GM21786 (cell line): ENCODE data around the gene SIGLEC15.
"Not testable (repeated sequence)": the region's sequence is repeated elsewhere in the genome, so short reads cannot be mapped to it uniquely, and the experiment has no call there.

Experiments
- ATAC-seq: cut with Tn5 transposase; IDR thresholded peaks from one replicate; pipeline ENCODE4 v1.9.1; 2021; ENCODE audit not compliant: unreplicated experiment

SIGLEC15 gene

DNA sequence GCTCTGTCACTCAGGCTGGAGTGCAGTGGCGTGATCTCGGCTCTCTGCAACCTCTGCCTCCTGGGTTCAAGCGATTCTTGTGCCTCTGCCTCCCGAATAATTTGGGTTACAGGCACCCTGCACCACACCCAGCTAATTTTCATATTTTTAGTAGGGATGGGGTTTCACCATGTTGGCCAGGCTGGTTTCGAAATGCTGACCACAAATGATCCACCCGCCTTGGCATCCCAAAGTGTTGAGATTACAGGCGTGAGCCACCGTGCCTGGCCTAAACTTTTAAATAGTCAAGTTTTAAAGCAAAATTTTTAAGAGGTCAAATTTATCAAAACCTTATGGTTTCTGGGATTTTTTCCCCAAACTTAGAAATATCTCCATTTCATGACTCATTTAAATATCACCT lies 6.7 kb upstream of the SIGLEC15 start:
- ATAC-seq = not testable (repeated sequence)

DNA sequence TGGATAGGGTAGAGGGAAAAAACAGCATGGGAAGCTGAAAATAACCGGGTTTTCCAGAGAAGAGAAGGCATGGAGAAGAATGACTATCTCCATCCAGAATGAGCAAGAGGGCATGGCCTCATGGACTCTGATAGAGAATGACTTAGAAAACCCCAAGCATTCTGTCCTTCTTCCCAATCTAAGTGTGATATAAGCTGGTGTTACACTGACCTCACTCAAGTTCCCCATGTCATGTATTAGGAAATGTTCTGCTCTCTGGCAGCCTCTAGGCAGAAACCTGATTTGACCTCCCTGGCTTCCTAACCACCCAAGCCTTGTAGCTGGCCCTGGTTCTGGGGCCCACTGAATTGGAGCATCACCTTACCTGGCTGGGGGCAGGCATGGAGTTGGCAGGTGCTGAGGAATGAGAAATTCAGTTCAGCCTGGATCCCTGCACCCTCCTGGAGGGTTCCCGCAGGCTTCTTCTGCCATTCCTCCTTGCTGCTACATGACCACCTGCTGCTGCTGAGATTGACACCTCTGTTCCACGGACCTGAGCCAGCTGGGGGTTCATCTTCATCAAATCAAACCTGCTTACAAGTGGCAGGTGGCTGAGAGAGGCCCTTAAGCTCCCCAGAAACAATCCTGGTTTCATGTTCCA lies 5.2 kb upstream of the SIGLEC15 start:
- ATAC-seq = no peak

DNA sequence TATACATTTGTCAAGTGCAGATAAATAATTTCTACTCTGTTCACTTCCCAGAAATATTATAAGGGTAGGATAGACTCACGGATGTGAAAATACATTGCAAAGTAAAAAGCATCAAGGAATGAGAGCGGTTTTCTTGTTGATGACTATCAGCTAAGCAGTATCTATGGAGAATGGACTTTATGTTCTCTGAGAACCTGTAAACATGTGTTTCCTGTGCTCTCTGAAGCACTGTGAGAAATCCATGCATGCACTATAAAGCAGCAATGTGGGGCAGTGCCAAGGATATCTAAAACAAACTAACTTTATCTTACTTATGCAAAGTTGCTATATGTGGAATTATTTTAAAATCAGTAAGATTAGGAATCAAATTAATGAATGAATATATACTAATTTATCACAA lies 4.4 kb upstream of the SIGLEC15 start:
- ATAC-seq = no peak

DNA sequence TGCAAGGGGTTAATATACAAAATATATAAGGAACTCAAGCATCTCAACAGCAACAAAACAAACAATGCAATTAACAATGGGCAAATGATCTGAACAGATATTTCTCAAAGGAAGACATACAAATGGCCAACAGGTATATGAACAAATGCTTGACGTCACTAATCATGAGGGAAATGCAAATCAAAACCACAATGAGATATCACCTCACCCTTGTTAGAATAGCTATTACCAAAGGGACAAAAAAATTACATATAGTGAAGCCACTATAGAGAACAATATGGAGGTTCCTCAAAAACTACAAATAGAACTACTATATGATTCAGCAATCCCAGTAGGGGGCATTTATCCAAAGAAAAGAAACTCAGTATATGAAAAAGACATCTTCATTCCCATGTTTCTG lies 3.8 kb upstream of the SIGLEC15 start:
- ATAC-seq = no peak

DNA sequence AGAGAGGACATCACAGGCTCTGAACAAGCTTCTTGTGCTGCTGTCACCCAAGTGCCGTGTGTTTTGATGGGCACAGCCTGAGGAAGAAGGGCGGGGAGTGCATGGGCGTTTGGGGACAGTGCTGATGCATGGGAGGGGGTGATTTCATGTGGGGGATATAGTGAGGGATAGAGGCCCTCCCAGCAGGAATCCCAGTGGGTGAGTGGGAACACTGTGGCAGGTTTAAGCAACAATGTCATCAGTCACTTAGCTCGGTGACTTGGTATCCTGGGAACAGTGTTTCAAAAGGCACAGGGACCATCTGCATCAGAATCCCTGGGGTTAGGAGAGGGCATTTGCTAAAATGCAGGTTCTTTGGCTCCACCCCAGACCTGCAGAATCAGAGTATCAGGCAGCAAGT lies 609 bp downstream of the SIGLEC15 start:
- no peak for ATAC-seq

DNA sequence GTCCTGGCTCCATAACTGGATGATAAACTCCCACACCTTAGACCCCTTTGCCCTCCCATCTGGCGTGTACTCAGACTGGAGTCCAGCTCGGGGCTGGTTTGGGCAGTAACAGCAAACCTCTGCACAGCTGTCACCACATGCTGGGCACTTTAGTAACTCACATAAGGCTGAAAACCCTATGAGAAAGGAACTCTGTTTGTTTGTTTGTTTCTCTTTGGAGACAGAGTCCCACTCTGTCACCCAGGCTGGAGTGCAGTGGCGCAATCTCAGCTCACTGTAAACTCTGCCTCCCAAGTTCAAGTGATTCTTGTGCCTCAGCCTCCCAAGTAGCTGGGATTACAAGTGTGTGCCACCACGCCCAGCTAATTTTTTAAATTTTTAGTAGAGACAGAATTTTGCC lies 1.2 kb downstream of the SIGLEC15 start:
- not testable (repeated sequence) for ATAC-seq

DNA sequence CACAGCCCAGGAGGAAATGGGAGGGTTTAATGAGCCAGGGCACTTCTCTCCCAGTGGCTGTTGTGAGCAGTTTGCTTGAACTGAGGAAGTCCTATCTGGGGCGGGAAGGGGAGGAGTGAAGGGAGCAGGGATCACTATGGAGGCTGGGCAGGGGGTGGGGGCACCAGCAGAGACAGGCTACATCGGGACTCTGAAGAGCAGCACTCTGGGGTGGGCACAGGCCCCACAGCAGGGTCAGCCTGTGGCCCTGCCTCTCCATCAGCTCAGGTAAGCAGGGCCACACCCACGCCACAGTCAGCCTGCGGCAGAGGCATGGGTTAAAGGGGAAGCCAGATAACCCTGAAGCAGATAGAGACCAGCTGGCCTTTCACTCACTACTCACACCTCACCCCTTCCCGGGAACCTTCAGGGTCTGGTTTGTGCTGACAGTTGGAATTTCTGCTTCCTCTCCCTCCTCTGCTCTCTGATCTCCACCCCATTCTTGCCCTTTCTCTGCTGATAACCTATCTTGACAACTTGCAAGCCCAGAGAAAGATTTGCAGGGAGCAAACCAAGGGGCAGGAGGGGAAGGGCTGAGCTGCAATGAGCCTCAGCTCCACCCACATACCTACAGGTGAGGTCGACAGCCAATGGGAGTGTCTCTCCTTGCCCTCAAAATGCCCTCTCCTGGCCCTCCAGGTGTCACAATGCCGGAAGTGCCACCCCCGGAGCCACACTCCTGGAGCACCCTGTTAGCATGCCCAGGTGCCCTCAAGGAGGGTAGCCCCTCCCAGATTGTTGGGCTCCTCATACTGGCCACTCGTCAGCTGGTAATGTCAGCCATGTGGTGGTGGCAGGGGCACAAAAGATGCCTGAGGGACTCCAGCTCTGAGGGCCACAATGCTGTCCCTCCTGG lies 3.7 kb downstream of the SIGLEC15 start:
- ATAC-seq = no peak

DNA sequence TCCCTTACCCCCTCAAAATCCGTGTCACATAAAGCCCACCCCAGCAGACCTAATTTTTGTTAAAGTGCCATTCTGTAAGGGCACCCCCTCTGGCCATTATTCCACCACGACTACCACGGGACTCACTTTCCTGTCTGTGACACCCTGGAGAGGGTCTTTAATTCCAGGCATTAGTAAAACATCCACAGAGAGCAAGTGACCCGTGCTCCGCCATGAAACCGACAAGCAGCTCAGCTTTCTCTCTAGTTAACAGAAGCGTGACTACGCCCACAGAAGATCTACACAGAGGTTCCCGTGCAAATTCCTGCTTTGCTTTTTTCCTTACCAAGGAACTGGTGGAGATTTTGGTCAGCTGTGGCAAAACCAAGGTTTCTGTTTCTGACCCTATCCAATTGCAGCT lies 4.4 kb downstream of the SIGLEC15 start:
- no peak for ATAC-seq

DNA sequence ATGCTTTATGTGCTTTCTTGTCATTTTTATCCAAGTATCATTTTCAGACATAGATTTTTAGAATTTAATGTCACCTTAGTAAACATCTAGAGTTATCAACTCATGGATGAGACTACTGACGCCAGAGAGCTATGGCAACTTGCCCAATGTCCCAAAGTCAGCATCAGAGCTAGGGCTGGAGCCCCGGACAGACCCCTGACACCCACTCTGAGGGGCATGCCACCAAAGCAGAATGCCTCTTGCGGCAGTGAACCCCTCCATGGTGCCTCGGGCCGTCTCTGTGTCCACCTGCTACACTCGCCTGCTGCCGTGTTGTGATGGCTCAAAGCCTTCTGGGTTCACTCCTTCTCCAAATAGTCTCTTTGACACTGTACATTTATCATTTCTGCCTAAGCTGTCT lies 5.4 kb downstream of the SIGLEC15 start:
- no peak for ATAC-seq

DNA sequence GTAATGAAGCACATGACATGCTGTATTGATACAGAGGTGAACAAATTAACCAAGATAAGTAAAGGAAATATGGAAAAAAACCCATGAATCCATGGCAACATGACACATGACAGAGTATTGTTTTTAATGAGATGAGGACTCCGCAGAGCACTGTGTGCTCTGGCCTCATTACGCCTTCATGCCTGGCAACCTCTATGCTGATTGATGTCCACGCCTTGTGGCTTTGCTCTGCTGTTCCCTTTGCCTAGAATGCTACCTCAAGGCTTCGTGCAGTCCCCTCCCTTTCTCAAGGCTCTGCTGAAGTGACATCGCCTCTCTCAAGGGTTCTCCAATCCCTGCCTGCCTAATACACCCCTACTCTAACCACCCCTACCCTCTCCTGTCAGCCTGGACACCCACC lies 8.4 kb downstream of the SIGLEC15 start:
- no peak for ATAC-seq

DNA sequence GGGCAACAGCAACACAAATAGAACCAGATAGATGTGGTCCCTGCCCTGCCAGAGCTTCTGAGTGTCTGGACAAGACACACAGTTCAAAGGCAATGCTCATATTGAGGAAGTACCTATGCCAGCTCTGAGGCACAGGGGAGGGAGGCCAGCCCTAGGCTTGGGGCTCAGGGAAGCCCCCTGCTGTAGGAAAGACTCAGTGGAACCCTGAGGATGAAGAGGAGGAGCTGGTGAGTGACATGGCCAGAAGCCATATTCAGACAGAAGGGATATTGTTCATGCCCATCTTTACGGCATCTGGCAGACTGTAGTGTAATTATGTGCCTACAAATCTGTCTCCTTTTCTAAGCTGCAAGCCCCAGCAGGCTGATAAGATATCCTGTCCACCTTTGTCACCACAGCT lies 8.8 kb downstream of the SIGLEC15 start:
- no peak for ATAC-seq

DNA sequence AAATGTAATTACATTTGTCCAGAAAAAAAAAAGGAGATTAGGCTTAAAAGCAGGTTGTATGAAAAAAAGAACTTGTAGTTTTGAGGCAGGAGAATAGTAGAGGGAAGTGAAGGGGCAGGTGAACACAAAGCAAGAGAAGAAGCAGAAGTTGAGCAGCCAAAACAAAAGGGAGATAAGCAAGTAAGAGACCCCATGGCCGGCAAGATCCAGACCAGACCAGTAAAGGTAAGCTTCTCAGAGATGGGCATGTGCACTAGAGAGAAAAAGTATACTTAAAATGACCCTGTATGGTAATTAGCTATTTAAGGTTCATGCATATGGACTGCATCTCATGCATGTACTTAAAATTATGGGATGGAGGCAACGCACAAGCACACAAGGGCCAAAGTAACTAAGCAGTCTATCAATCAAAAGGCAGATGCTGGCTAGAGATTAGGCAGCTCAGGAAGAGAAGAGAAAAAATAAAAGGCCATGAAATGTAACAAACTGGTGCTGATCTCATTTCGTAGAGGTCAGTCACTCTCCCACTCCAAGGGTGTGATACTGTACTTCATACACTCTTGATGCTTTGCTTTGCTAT lies 9.7 kb downstream of the SIGLEC15 start:
- ATAC-seq = no peak

DNA sequence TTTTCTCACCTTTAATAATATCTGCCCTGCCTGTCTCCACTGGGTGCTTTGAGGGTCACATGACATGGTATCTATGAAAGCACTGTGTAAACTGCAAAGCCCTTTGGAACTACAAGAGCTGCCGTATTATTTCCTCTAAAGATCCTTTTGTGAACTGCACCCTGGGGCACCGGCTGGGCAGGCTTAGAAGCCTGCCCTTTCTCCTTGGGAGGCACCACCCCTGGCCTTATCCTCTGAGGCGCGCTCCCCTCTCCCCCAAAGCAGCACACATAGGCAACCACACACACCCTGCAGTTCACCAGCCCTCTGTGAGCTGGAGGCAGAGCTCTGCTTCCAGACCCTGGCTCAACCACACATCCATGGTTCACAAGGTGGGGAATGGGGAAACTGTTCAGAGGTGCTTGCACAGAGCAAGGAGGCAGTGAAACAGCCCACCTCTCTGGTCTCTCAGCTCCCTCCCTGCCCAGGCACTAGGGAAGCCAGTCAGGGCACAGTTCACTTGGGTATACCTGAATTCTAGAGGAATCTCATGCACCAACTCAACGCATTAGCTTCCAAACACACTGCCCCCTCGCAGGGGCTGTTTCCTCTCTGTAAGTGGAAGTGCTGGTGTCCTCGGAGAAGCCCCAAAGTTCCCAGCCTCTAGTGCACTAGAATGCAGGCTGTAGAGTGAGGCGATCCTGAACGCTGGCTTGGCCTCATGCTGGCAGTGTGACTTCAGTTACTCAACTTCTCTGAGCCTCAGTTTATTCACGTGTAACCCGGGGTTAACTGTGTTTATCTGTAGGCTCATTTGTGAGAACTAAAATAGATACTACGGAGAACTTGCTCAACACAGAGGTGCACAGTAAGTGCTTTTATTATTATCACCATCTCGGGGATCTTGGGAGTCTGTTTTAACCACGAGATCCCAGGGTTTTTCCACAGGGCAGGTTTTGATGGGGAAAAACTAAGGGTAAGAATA lies 11.0 kb downstream of the SIGLEC15 start:
- ATAC-seq = no peak

DNA sequence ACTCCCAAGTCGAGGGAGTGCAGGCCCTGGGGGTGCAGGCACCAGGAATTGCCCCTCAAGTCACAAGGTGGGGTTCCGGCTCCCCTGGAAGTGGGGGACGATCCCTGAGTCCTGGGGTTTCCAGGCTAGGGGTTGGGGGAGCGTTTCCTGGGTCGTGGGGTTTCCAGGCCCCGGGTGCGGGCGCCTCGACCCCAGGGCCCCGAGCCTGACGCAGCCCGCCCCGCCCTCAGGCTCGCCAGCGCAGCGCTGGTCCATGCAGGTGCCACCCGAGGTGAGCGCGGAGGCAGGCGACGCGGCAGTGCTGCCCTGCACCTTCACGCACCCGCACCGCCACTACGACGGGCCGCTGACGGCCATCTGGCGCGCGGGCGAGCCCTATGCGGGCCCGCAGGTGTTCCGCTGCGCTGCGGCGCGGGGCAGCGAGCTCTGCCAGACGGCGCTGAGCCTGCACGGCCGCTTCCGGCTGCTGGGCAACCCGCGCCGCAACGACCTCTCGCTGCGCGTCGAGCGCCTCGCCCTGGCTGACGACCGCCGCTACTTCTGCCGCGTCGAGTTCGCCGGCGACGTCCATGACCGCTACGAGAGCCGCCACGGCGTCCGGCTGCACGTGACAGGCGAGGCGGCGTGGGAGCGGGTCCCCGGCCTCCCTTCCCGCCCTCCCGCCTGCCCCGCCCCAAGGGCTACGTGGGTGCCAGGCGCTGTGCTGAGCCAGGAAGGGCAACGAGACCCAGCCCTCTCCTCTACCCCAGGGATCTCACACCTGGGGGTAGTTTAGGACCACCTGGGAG lies 12.0 kb downstream of the SIGLEC15 start:
- no peak for ATAC-seq

DNA sequence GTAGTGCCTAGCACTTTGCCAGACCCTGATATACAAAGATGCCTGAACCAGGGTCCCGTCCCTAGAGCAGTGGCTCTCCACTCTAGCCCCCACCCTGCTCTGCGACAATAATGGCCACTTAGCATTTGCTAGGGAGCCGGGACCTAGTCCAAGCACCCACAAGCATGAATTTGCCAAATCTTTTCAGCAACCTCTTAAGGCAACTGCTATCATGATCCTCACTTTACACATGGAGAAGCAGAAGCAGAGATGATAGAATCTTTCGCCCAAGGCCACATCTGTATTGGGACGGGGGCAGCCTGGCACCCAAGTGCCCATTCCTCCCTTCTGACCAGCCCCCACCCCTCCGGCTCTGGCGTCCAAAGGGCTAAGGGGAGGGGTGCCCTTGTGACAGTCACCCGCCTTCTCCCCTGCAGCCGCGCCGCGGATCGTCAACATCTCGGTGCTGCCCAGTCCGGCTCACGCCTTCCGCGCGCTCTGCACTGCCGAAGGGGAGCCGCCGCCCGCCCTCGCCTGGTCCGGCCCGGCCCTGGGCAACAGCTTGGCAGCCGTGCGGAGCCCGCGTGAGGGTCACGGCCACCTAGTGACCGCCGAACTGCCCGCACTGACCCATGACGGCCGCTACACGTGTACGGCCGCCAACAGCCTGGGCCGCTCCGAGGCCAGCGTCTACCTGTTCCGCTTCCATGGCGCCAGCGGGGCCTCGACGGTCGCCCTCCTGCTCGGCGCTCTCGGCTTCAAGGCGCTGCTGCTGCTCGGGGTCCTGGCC lies 13.0 kb downstream of the SIGLEC15 start:
- no peak for ATAC-seq

DNA sequence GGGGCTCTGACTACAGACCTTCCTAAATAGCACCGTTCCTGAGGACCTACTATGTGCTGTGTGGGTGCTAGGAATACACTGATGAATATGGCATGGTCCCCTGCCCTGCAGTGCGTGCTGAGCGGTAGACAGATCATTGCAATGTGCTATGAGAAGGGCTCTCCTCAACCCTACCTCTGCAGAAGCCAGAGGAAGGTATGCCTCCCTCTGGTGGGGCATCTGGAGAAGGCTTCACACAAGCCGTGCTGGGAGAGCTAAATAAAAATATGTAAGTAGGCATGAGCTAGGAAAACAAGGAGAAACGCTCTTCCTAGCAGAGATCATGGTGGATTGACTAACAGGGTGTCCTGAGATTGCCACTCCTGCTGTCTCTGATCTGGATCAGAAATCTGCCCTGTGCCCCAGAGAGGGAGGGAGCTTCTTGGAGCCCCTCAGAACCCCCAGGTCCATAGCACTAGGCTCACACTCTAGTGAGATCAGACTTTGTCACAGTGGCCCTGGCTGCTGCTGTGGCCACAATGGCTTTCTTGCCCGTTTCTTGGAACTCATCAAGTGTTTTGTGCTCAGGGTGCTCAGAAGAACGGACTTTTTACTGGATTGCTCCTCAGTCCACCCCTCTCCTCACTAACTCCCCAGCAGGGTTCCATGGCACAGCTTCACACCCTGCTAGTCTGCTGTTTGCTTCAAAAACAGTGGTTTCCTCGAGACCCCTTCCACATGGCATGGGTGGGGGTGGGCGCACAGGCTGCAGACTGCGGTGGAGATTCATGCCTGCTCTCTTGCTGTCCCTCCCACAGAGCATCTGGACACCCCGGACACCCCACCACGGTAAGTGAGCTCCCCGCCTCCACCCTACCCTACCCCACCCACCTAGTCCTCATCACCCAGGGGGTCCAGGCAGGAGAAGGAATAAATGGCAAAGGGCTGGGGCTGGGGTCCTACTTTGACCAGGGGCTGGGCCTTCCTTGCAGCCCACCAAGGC lies 14.2 kb downstream of the SIGLEC15 start:
- no peak for ATAC-seq

DNA sequence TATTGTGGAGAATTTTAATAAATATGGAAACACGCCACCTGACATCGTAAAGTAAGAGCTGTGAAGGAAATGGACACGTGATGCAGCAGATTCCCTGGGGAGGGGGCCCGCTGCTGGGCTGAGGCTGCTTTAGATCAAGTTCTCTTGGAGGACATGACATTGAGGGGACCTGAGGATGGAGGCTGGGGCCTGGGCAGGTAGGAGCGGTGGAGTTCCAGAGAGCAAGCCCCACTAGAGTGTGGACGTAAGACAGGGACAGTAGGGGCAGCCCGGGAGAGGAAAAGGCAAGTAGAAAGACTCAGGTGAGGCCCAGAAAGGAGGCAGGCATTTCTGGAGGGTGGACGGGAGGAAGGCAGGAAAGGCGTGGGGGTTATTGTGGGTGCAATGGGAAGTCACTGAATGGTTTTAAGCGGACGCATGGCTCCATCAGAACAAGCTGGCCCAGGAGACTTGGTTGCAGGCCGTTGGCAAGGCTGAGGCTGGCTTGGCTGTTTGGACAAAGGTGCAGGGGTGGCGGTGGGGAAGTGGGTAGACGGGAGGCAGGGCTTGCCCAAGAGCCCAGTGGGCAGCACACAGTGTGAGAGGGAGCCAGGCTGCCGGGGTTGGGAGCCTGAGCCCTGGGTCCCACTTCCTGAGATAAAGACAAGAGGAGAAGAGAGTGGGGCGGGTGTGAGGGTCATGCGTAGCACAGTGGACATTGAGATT lies 15.7 kb downstream of the SIGLEC15 start:
- ATAC-seq = no peak
